KMS-11 (cell line): Measurements from ENCODE around the gene GIPR.
A peak's percentile ranks its signal among the peaks of the same experiment; 100 is the strongest.

ENCODE experiments used
- H2AFZ ChIP-seq: fragments of 200-600 bp; sonication (generic); 2 replicates; pipeline ENCODE4 v1.6.1; 2016; ENCODE audit warnings: antibody characterized with exemption, mixed run types, low read depth
- H3K27ac ChIP-seq: fragments of 200-600 bp; sonication (generic); 2 replicates; pipeline ENCODE4 v1.6.1; 2016; ENCODE audit warnings: mild to moderate bottlenecking, mixed run types
- H3K27me3 ChIP-seq: fragments of 200-600 bp; sonication (generic); 2 replicates; pipeline ENCODE4 v1.6.1; 2017; ENCODE audit warnings: mild to moderate bottlenecking, low read depth, mixed run types, moderate library complexity; ENCODE audit not compliant: insufficient read depth
- H3K36me3 ChIP-seq: fragments of 200-600 bp; sonication (generic); 2 replicates; pipeline ENCODE4 v1.6.1; 2017; ENCODE audit warnings: mild to moderate bottlenecking, mixed run types; ENCODE audit not compliant: insufficient read depth
- H3K4me1 ChIP-seq: fragments of 200-600 bp; sonication (generic); 2 replicates; pipeline ENCODE4 v1.6.1; 2016; ENCODE audit warnings: mild to moderate bottlenecking, low read depth, mixed run types; ENCODE audit not compliant: poor library complexity, severe bottlenecking
- H3K4me2 ChIP-seq: fragments of 200-600 bp; sonication (generic); 2 replicates; pipeline ENCODE4 v1.7.0; 2016; ENCODE audit warnings: mild to moderate bottlenecking, mixed run types
- H3K4me3 ChIP-seq: fragments of 200-600 bp; sonication (generic); IDR thresholded peaks from 2 replicates; pipeline ENCODE4 v1.6.1; 2017; ENCODE audit warnings: low read depth, low read length, mixed read lengths; ENCODE audit not compliant: insufficient read depth
- H3K79me2 ChIP-seq: fragments of 200-600 bp; sonication (generic); 2 replicates; pipeline ENCODE4 v1.6.1; 2016; ENCODE audit warnings: low read depth, mixed run types; ENCODE audit not compliant: insufficient read depth
- H3K9ac ChIP-seq: fragments of 200-600 bp; sonication (generic); 2 replicates; pipeline ENCODE4 v1.6.1; 2016; ENCODE audit warnings: mild to moderate bottlenecking, mixed run types
- H4K20me1 ChIP-seq: fragments of 200-600 bp; sonication (generic); 2 replicates; pipeline ENCODE4 v1.6.1; 2016; ENCODE audit warnings: mild to moderate bottlenecking, mixed run types; ENCODE audit not compliant: insufficient read depth
- TF ChIP-seq, protein P1 (sequence below): fragments of 200-600 bp; sonication (generic); conservative IDR thresholded peaks from 2 replicates; pipeline ENCODE4 v1.6.1; 2017; ENCODE audit warnings: low read depth, mild to moderate bottlenecking, antibody characterized with exemption, low read length, moderate library complexity, mixed read lengths

GIPR gene

DNA sequence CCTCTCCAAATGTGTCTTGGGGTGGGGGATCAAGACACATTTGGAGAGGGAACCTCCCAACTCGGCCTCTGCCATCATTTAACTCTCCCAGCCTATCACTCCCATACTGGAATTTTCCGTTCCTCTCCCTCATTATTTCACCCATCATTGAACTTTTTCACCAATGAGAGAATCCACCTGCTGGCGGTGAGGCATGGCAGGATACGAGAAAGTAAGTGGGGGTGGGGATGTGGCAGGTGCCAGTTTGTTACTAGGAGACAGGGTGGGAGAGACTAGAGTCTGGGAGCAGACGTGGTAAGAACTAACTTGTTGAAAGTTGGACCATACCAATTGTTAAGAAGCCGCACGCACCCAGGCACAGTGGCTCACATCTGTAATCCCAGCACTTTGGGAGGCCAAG is 6.9 kb downstream of the GIPR start:
- Histone ChIP-seq H3K27ac (no peak overlapping the region), H3K9ac (no peak overlapping the region), H3K4me2 (no peak overlapping the region), H3K36me3 (no peaks in the 10 kb centered on the region), H3K4me3 (no peak overlapping the region), H3K27me3 (peaks cover 7% of the 10 kb centered on the region; the same call in 1 of the 2 replicates), H3K4me1 (peaks cover 17% of the 10 kb centered on the region), H4K20me1 (no peaks in the 10 kb centered on the region), H2AFZ (no peak overlapping the region), H3K79me2 (no peaks in the 10 kb centered on the region)
- TF ChIP-seq, protein P1, sequence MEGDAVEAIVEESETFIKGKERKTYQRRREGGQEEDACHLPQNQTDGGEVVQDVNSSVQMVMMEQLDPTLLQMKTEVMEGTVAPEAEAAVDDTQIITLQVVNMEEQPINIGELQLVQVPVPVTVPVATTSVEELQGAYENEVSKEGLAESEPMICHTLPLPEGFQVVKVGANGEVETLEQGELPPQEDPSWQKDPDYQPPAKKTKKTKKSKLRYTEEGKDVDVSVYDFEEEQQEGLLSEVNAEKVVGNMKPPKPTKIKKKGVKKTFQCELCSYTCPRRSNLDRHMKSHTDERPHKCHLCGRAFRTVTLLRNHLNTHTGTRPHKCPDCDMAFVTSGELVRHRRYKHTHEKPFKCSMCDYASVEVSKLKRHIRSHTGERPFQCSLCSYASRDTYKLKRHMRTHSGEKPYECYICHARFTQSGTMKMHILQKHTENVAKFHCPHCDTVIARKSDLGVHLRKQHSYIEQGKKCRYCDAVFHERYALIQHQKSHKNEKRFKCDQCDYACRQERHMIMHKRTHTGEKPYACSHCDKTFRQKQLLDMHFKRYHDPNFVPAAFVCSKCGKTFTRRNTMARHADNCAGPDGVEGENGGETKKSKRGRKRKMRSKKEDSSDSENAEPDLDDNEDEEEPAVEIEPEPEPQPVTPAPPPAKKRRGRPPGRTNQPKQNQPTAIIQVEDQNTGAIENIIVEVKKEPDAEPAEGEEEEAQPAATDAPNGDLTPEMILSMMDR, result no peak

GRCh38 chr19:45676851-45677263 is 8.8 kb downstream of the GIPR start:
- Histone ChIP-seq H3K79me2 (no peaks in the 10 kb centered on the region), H3K27me3 (peaks cover 7% of the 10 kb centered on the region; the same call in 1 of the 2 replicates), H3K9ac (no peak overlapping the region), H3K27ac (no peak overlapping the region), H4K20me1 (no peaks in the 10 kb centered on the region), H3K4me1 (peaks cover 17% of the 10 kb centered on the region), H3K4me3 (no peak overlapping the region), H2AFZ (peak overlapping the region; percentile 21; the same call in 1 of the 2 replicates), H3K36me3 (no peaks in the 10 kb centered on the region), H3K4me2 (peak overlapping the region; percentile 27; the same call in 1 of the 2 replicates)
- TF ChIP-seq, protein P1, result no peak

DNA sequence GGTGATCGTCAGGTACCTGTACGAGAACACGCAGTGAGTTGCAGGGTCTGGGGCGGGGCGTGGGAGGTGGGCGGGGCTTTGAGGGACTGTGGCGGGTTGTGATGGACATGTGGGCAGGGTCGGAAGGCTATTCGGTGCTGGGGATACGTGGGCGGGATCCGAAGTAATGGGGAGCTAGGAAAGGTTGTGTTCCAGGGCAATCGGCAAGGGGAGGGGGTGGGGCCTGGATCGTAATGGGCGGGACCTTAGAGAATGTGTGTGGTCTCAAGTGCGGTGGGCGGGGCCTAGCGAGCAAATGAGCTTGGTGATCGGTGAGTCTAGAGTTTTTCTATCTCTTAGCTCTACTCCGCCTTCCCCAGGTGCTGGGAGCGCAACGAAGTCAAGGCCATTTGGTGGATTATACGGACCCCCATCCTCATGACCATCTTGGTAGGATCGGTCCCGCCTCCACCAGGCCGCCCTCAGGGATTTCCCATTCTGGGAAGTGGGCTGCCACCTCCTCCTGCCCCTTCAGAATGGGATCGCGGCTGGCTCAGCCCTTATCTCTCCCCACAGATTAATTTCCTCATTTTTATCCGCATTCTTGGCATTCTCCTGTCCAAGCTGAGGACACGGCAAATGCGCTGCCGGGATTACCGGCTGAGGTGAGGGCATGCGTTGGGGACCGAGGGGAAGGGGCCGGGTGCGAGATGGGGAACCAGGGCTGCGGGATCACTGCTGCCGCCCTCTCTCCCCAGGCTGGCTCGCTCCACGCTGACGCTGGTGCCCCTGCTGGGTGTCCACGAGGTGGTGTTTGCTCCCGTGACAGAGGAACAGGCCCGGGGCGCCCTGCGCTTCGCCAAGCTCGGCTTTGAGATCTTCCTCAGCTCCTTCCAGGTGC is 9.6 kb downstream of the GIPR start:
- Histone ChIP-seq H3K36me3 (no peaks in the 10 kb centered on the region), H3K4me3 (no peak overlapping the region), H2AFZ (peak overlapping the region; percentile 21; the same call in 1 of the 2 replicates), H4K20me1 (no peaks in the 10 kb centered on the region), H3K4me1 (peaks cover 21% of the 10 kb centered on the region), H3K4me2 (peak overlapping the region; percentile 73), H3K27me3 (peaks cover 7% of the 10 kb centered on the region; the same call in 1 of the 2 replicates), H3K79me2 (no peaks in the 10 kb centered on the region), H3K27ac (no peak overlapping the region), H3K9ac (no peak overlapping the region)
- TF ChIP-seq, protein P1, result peak; percentile 28; the same call in 1 of the 2 replicates

GRCh38 chr19:45681391-45682015 is 13.5 kb downstream of the GIPR start:
- H3K4me1 ChIP-seq, result peaks cover 21% of the 10 kb centered on the region
- H3K27ac ChIP-seq, result no peak overlapping the region
- H3K9ac ChIP-seq, result peak overlapping the region; percentile 36; the same call in 1 of the 2 replicates
- TF ChIP-seq, protein P1, result peak; percentile 93
- peak overlapping the region; percentile 69 for H3K4me2 ChIP-seq
- no peaks in the 10 kb centered on the region for H4K20me1 ChIP-seq
- no peaks in the 10 kb centered on the region; the same call in 1 of the 2 replicates for H3K36me3 ChIP-seq
- H2AFZ ChIP-seq, result peak overlapping the region; percentile 93
- no peak overlapping the region for H3K4me3 ChIP-seq
- peaks cover 3% of the 10 kb centered on the region; the same call in 1 of the 2 replicates for H3K27me3 ChIP-seq
- no peaks in the 10 kb centered on the region for H3K79me2 ChIP-seq
